ENCODE results near the gene SMYD3. TPM values are rescaled to one million over a fixed set of nuclear protein-coding genes. Genes with fewer than 3 reads are reported as not detected.

SMYD3 gene
- total and polyA plus RNA-seq, 2 of the 13 experiments (the other 11 are each of a cell fraction or from before 2014, with no cell fraction given) = 27.7 to 35.8 TPM

- no TSS peak for BruUV-seq (replicated peaks)
- DNase-seq (ENCODE audit: low spot score) (no peak), ATAC-seq (peak; percentile 64), FAIRE-seq (no peak)
- Histone ChIP-seq H3K4me3 (replicated peaks in 1 of 3; ENCODE audit: insufficient read depth in 1 of 3, low read depth in 2 of 3, low read length in 3 of 3) (peak overlapping the region in 2 of 3 experiments; percentile 29 to 57; a peak in 4 of 6 replicates), H2AFZ (ENCODE audit: low read length) (no peak overlapping the region), H3K9ac (ENCODE audit: insufficient read depth, low read depth, low read length) (no peak overlapping the region; the same call in none of the 2 replicates), H3K9me3 (ENCODE audit: low read length) (peaks cover 14% of the 10 kb centered on the region), H3K36me3 (replicated peaks in 1 of 2; ENCODE audit: control insufficient read depth in 1 of 2, insufficient read depth in 2 of 2, low read length in 2 of 2) (no peaks in the 10 kb centered on the region), H3K4me2 (ENCODE audit: low read depth, low read length) (peak overlapping the region; percentile 63), H3K79me2 (ENCODE audit: insufficient read depth, low read length) (no peaks in the 10 kb centered on the region), H3K27ac (ENCODE audit: extremely low read length, insufficient read depth, low read length) (no peak overlapping the region), H4K20me1 (ENCODE audit: insufficient read depth, low read length) (no peaks in the 10 kb centered on the region), H3K4me1 (ENCODE audit: insufficient read depth, low read length) (peaks cover 30% of the 10 kb centered on the region), H3K27me3 (ENCODE audit: control insufficient read depth in 1 of 2, insufficient read depth in 2 of 2, low read length in 2 of 2) (peaks cover 0 to 3% of the 10 kb centered on the region in 2 experiments; a peak in 1 of 5 replicates)
- intact Hi-C loops (cut with micrococcal nuclease; ENCODE audit: unreplicated experiment) = no loop called here
- in situ Hi-C loops (cut with HindIII; ENCODE audit: extremely low pct_ligation_motif_present, low pct_unique_long_range_greater_than_20kb) = no loop called here
- ChIA-PET POLR2A (interaction anchor here (2.3 kb wide), 1 partner anchor 16 kb away, joined by 5 read pairs; no protein-coding TSS in a partner anchor), CTCF (ENCODE audit: low intra/inter-chr PET ratio, low total read pairs) (no interaction called here)
- WGBS (ENCODE audit: low lambda C conversion rate) = 10% methylated on average over 4 of the region's 5 CpGs
- TF ChIP-seq ZFAT (CRISPR knock-in tag; conservative IDR thresholded peaks at IDR 0.05) = no peak
- TF ChIP-seq JARID2 (CRISPR knock-in tag; IDR thresholded peaks at IDR 0.05; ENCODE audit: insufficient replicate concordance) = no peak
- no peak for TF ChIP-seq MXD3 (CRISPR knock-in tag; IDR thresholded peaks at IDR 0.05)
- TF ChIP-seq, protein P1, sequence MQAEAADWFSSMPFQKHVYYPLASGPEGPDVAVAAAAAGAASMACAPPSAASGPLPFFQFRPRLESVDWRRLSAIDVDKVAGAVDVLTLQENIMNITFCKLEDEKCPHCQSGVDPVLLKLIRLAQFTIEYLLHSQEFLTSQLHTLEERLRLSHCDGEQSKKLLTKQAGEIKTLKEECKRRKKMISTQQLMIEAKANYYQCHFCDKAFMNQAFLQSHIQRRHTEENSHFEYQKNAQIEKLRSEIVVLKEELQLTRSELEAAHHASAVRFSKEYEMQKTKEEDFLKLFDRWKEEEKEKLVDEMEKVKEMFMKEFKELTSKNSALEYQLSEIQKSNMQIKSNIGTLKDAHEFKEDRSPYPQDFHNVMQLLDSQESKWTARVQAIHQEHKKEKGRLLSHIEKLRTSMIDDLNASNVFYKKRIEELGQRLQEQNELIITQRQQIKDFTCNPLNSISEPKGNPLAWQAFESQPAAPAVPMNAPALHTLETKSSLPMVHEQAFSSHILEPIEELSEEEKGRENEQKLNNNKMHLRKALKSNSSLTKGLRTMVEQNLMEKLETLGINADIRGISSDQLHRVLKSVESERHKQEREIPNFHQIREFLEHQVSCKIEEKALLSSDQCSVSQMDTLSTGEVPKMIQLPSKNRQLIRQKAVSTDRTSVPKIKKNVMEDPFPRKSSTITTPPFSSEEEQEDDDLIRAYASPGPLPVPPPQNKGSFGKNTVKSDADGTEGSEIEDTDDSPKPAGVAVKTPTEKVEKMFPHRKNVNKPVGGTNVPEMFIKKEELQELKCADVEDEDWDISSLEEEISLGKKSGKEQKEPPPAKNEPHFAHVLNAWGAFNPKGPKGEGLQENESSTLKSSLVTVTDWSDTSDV (CRISPR knock-in tag; IDR thresholded peaks at IDR 0.05) = 0 out of 2 replicates have a peak, but pooled peaks have one; percentile 32
- TF ChIP-seq, protein P2, sequence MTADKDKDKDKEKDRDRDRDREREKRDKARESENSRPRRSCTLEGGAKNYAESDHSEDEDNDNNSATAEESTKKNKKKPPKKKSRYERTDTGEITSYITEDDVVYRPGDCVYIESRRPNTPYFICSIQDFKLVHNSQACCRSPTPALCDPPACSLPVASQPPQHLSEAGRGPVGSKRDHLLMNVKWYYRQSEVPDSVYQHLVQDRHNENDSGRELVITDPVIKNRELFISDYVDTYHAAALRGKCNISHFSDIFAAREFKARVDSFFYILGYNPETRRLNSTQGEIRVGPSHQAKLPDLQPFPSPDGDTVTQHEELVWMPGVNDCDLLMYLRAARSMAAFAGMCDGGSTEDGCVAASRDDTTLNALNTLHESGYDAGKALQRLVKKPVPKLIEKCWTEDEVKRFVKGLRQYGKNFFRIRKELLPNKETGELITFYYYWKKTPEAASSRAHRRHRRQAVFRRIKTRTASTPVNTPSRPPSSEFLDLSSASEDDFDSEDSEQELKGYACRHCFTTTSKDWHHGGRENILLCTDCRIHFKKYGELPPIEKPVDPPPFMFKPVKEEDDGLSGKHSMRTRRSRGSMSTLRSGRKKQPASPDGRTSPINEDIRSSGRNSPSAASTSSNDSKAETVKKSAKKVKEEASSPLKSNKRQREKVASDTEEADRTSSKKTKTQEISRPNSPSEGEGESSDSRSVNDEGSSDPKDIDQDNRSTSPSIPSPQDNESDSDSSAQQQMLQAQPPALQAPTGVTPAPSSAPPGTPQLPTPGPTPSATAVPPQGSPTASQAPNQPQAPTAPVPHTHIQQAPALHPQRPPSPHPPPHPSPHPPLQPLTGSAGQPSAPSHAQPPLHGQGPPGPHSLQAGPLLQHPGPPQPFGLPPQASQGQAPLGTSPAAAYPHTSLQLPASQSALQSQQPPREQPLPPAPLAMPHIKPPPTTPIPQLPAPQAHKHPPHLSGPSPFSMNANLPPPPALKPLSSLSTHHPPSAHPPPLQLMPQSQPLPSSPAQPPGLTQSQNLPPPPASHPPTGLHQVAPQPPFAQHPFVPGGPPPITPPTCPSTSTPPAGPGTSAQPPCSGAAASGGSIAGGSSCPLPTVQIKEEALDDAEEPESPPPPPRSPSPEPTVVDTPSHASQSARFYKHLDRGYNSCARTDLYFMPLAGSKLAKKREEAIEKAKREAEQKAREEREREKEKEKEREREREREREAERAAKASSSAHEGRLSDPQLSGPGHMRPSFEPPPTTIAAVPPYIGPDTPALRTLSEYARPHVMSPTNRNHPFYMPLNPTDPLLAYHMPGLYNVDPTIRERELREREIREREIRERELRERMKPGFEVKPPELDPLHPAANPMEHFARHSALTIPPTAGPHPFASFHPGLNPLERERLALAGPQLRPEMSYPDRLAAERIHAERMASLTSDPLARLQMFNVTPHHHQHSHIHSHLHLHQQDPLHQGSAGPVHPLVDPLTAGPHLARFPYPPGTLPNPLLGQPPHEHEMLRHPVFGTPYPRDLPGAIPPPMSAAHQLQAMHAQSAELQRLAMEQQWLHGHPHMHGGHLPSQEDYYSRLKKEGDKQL (CRISPR knock-in tag; IDR thresholded peaks at IDR 0.05; ENCODE audit: low read depth) = no peak
- TF ChIP-seq BRCA1 (CRISPR knock-in tag; IDR thresholded peaks at IDR 0.05) = no peak
- no peak for TF ChIP-seq NR2F6 (IDR thresholded peaks at IDR 0.05)
- TF ChIP-seq NR2F6 (CRISPR knock-in tag; IDR thresholded peaks at IDR 0.05) = no peak
- no peak for TF ChIP-seq ZNF274 (CRISPR knock-in tag; IDR thresholded peaks at IDR 0.05)
- TF ChIP-seq PHF5A (CRISPR knock-in tag; IDR thresholded peaks at IDR 0.05; ENCODE audit: low read depth, unreplicated experiment) = no peak
- TF ChIP-seq NR2F1 (CRISPR knock-in tag; IDR thresholded peaks at IDR 0.05) = no peak
- TF ChIP-seq NONO (IDR thresholded peaks at IDR 0.05) = no peak
- no peak for TF ChIP-seq NONO (CRISPR knock-in tag; conservative IDR thresholded peaks at IDR 0.05)
- TF ChIP-seq, protein P3, sequence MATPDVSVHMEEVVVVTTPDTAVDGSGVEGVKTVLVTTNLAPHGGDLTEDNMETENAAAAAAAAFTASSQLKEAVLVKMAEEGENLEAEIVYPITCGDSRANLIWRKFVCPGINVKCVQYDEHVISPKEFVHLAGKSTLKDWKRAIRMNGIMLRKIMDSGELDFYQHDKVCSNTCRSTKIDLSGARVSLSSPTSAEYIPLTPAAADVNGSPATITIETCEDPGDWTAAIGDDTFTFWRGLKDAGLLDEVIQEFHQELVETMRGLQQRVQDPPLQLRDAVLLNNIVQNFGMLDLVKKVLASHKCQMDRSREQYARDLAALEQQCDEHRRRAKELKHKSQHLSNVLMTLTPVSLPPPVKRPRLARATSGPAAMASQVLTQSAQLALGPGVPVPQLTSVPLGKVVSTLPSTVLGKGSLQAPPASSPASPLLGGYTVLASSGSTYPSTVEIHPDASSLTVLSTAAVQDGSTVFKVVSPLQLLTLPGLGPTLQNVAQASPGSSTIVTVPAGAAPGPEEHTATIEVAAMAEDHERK (CRISPR knock-in tag; IDR thresholded peaks at IDR 0.05; ENCODE audit: low read depth) = no peak
- no peak for TF ChIP-seq ZKSCAN8 (CRISPR knock-in tag; IDR thresholded peaks at IDR 0.05; ENCODE audit: borderline replicate concordance)
These were observed 20.5 kb upstream of the SMYD3 start for GRCh38 chr1:246527402-246528088.
